Body of pancreas (tissue), 4 donors: ENCODE data around the gene TENM4. TPM values are rescaled to one million over a fixed set of nuclear protein-coding genes. Genes with fewer than 3 reads are reported as not detected.

Experiments
- ATAC-seq: fragments of 150-250 bp; one replicate; pipeline ENCODE4 v1.9.1; 2016
- DNase-seq, 4 donors: peaks; one replicate each; pipeline ENCODE4 v3.0.0-alpha.2; 2019
- H3K27ac ChIP-seq, 4 donors: fragments of 200-600 bp; sonication (generic); 1 replicate in 3 of 4; 2 replicates in 1 of 4; pipeline versions ENCODE4 v1.5.1 to v1.6.1; 2016 to 2019; ENCODE audit warnings: mild to moderate bottlenecking in 1 of 4, mixed read lengths in 1 of 4, moderate library complexity in 1 of 4
- H3K27me3 ChIP-seq, 2 donors: fragments of 200-600 bp; sonication (generic); one replicate each; pipeline ENCODE4 v1.6.0; 2016; ENCODE audit warnings: mild to moderate bottlenecking in 1 of 2
- H3K36me3 ChIP-seq, 2 donors: fragments of 200-600 bp; sonication (generic); replicated peaks in 1 of 2; 2 replicates each; pipeline ENCODE4 v1.5.1; 2016; ENCODE audit warnings: low read depth in 2 of 2; ENCODE audit not compliant: insufficient read depth in 1 of 2
- H3K4me1 ChIP-seq: fragments of 200-600 bp; sonication (generic); one replicate; pipeline ENCODE4 v1.6.0; 2016
- H3K4me3 ChIP-seq, 2 donors: fragments of 200-600 bp; sonication (generic); 1 replicate in 1 of 2; 2 replicates in 1 of 2; pipeline ENCODE4 v1.5.1; 2016 to 2019
- H3K9me3 ChIP-seq, 3 donors: fragments of 200-600 bp; sonication (generic); 1 replicate in 2 of 3; 2 replicates in 1 of 3; pipeline ENCODE4 v1.5.1; 2016
- CTCF ChIP-seq, 7 experiments: fragments of 450-650 bp in 4 of 7; fragments of 200-600 bp in 3 of 7; sonication (generic) in 3 of 7; IDR thresholded peaks; one replicate each; pipeline ENCODE4 v1.5.1; 2016 to 2019; ENCODE audit warnings: antibody characterized with exemption in 7 of 7
- POLR2A ChIP-seq, 3 donors: fragments of 450-650 bp; IDR thresholded peaks; one replicate each; pipeline ENCODE4 v1.6.1; 2016; ENCODE audit warnings: antibody characterized with exemption in 3 of 3, mild to moderate bottlenecking in 2 of 3
- WGBS, 2 donors: methylation state at CpG; one replicate each; pipeline ENCODE4 v1.1.5; 2017; 5-methylcytosine and 5-hydroxymethylcytosine counted together
- intact Hi-C: fragments of 100-400 bp; cut with DNase I; formaldehyde crosslinking; loops from one replicate; pipeline ENCODE4 v1.15.1; 2023
- total RNA-seq, 2 donors: library from RNA; depleted of rRNA; stranded (reverse); fragments of >200 nt; gene quantifications; one replicate each; pipeline ENCODE4 v1.1.0, GENCODE V29; 2016

The TENM4 gene
- total RNA-seq, 2 donors from 2014 or later, result 0.78 to 6.6 TPM

- H3K27ac ChIP-seq, result no peak overlapping the region
- WGBS, 2 donors, result 36 to 57% methylated on average over 1 of the region's 1 CpG
- H3K27me3 ChIP-seq, result no peaks in the 10 kb centered on the region
- H3K4me1 ChIP-seq, result no peaks in the 10 kb centered on the region
- ATAC-seq (no peak), DNase-seq (no peak)
- TF ChIP-seq POLR2A (IDR thresholded peaks at IDR 0.05) (no peak), CTCF (IDR thresholded peaks at IDR 0.05) (no peak)
- H3K9me3 ChIP-seq, result no peaks in the 10 kb centered on the region
- H3K36me3 ChIP-seq, result no peaks in the 10 kb centered on the region
- H3K4me3 ChIP-seq, result no peak overlapping the region
- intact Hi-C loops, result no loop called here
Measured at GRCh38 chr11:78753297-78753696, 687.5 kb downstream of the TENM4 start.

GRCh38 chr11:78752494-78752893 lies 688.3 kb downstream of the TENM4 start:
- 48 to 50% methylated on average over 2 of the region's 2 CpGs for WGBS, 2 donors
- intact Hi-C loops, result no loop called here
- DNase-seq, result no peak
- H3K27ac ChIP-seq, result no peak overlapping the region
- H3K4me3 ChIP-seq, result no peak overlapping the region
- no peaks in the 10 kb centered on the region for H3K27me3 ChIP-seq
- TF ChIP-seq CTCF (IDR thresholded peaks at IDR 0.05) (no peak), POLR2A (IDR thresholded peaks at IDR 0.05) (no peak)
- no peak for ATAC-seq
- no peaks in the 10 kb centered on the region for H3K36me3 ChIP-seq
- H3K9me3 ChIP-seq, result no peaks in the 10 kb centered on the region
- H3K4me1 ChIP-seq, result no peaks in the 10 kb centered on the region

- Histone ChIP-seq H3K9me3 (no peaks in the 10 kb centered on the region), H3K4me1 (no peaks in the 10 kb centered on the region), H3K4me3 (no peak overlapping the region), H3K27ac (no peak overlapping the region), H3K36me3 (no peaks in the 10 kb centered on the region), H3K27me3 (no peaks in the 10 kb centered on the region)
- intact Hi-C loops, result no loop called here
- 65 to 72% methylated on average over 7 of the region's 7 CpGs for WGBS, 2 donors
- no peak for TF ChIP-seq CTCF (IDR thresholded peaks at IDR 0.05)
- no peak for TF ChIP-seq POLR2A (IDR thresholded peaks at IDR 0.05)
- DNase-seq (no peak), ATAC-seq (no peak)
Measured at GRCh38 chr11:78748918-78749690, 691.7 kb downstream of the TENM4 start.

GRCh38 chr11:78744949-78745348 lies 695.9 kb downstream of the TENM4 start:
- H3K4me1 ChIP-seq, result peaks cover 14% of the 10 kb centered on the region
- H3K4me3 ChIP-seq, result no peak overlapping the region
- no peak for DNase-seq
- no peak for TF ChIP-seq CTCF (IDR thresholded peaks at IDR 0.05)
- TF ChIP-seq POLR2A (IDR thresholded peaks at IDR 0.05), result no peak
- no peaks in the 10 kb centered on the region for H3K27me3 ChIP-seq
- H3K9me3 ChIP-seq, result no peaks in the 10 kb centered on the region
- intact Hi-C loops, result no loop called here
- ATAC-seq, result no peak
- WGBS, 2 donors, result 96 to 98% methylated on average over 5 of the region's 5 CpGs
- H3K27ac ChIP-seq, result no peak overlapping the region
- H3K36me3 ChIP-seq, result no peaks in the 10 kb centered on the region

GRCh38 chr11:78744202-78744601 lies 696.6 kb downstream of the TENM4 start:
- Histone ChIP-seq H3K27ac (no peak overlapping the region), H3K36me3 (no peaks in the 10 kb centered on the region), H3K4me1 (peaks cover 14% of the 10 kb centered on the region), H3K4me3 (no peak overlapping the region), H3K27me3 (no peaks in the 10 kb centered on the region), H3K9me3 (no peaks in the 10 kb centered on the region)
- DNase-seq (no peak), ATAC-seq (no peak)
- TF ChIP-seq POLR2A (IDR thresholded peaks at IDR 0.05) (no peak), CTCF (IDR thresholded peaks at IDR 0.05) (no peak)
- 93 to 95% methylated on average over 6 of the region's 6 CpGs for WGBS, 2 donors
- intact Hi-C loops, result no loop called here
